A549 (cell line): ENCODE results near the gene FAM3A. TPM values are rescaled to one million over a fixed set of nuclear protein-coding genes. Genes with fewer than 3 reads are reported as not detected.

Source experiments
- ATAC-seq, 2 experiments: fragments of 200-7000 bp in 1 of 2; fragments of >200 bp in 1 of 2; cut with Nextera tagmentation in 1 of 2; cut with Tn5 transposase in 1 of 2; 3 replicates each; pipeline versions ENCODE4 v1.8.0 to v1.9.1; 2018 to 2020; ENCODE audit warnings: mild to moderate bottlenecking in 1 of 2, moderate library complexity in 1 of 2
- CTCF ChIA-PET: fragments of 300-600 bp; sonication (Branson Sonifier 250); formaldehyde crosslinking; extraction: SDS; loops from one replicate; lab custom pipeline; 2021; ENCODE audit warnings: antibody characterized with exemption, inconsistent platforms; lab: Yijun Ruan, JAX
- POLR2A ChIA-PET: fragments of 350-600 bp; formaldehyde crosslinking; extraction: SDS; loops from one replicate; lab custom pipeline; 2021; ENCODE audit warnings: antibody characterized with exemption, inconsistent platforms; lab: Yijun Ruan, JAX
- DNase-seq, 2 experiments: peaks; one replicate each; pipeline versions ENCODE4 v3.0.0 to v3.0.0-alpha.2; 2011 to 2016; ENCODE audit warnings: low read depth in 1 of 2, low spot score in 1 of 2
- FAIRE-seq: peaks from 2 replicates; lab custom pipeline; 2011; peaks lifted over from hg19 to GRCh38; lab: Jason Lieb, UNC
- H3K27ac ChIP-seq, 2 experiments: fragments of >200 bp; sonication (Bioruptor Twin); formaldehyde crosslinking; 3 replicates each; pipeline ENCODE4 v1.5.1; 2016 to 2017
- H3K4me1 ChIP-seq: fragments of >200 bp; sonication (Bioruptor Twin); formaldehyde crosslinking; 3 replicates; pipeline ENCODE4 v1.6.1; 2016
- H3K4me2 ChIP-seq: fragments of >200 bp; sonication (Bioruptor Twin); formaldehyde crosslinking; 3 replicates; pipeline ENCODE4 v1.6.1; 2016
- H3K4me3 ChIP-seq: fragments of >200 bp; sonication (Bioruptor Twin); formaldehyde crosslinking; 3 replicates; pipeline ENCODE4 v1.5.1; 2016
- H3K9me3 ChIP-seq: fragments of >200 bp; sonication (Bioruptor Twin); formaldehyde crosslinking; 3 replicates; pipeline ENCODE4 v1.6.1; 2016
- CBX2 ChIP-seq: fragments of 200-600 bp; sonication (generic); IDR thresholded peaks from 2 replicates; pipeline ENCODE4 v1.6.1; 2016; ENCODE audit warnings: low read depth, mild to moderate bottlenecking, borderline replicate concordance
- CHD4 ChIP-seq: fragments of 200-600 bp; sonication (generic); IDR thresholded peaks from 2 replicates; pipeline ENCODE4 v1.6.1; 2016; ENCODE audit warnings: antibody characterized with exemption, mild to moderate bottlenecking, borderline replicate concordance
- EHMT2 ChIP-seq: fragments of 200-600 bp; sonication (generic); IDR thresholded peaks from 2 replicates; pipeline ENCODE4 v1.6.1; 2016; ENCODE audit warnings: antibody characterized with exemption, low read depth, mild to moderate bottlenecking, moderate library complexity
- EP300 ChIP-seq, 2 experiments: fragments of >200 bp; sonication (Bioruptor Twin); formaldehyde crosslinking; IDR thresholded peaks; 2 replicates in 1 of 2; 3 replicates in 1 of 2; pipeline ENCODE4 v1.6.1; 2016 to 2017
- FOXS1 ChIP-seq: fragments of 250-450 bp; sonication (Bioruptor Pico); IDR thresholded peaks from 2 replicates; pipeline ENCODE4 v1.5.0; 2020; ENCODE audit warnings: mild to moderate bottlenecking, moderate library complexity
- JUNB ChIP-seq: fragments of >200 bp; sonication (Bioruptor Twin); formaldehyde crosslinking; IDR thresholded peaks from 2 replicates; pipeline ENCODE4 v1.6.1; 2016
- NFE2L2 ChIP-seq: fragments of 150-350 bp; conservative IDR thresholded peaks from 2 replicates; pipeline ENCODE4 v1.6.1; 2014; ENCODE audit warnings: low read length
- NR3C1 ChIP-seq: fragments of >200 bp; sonication (Bioruptor Twin); formaldehyde crosslinking; IDR thresholded peaks from 3 replicates; pipeline ENCODE4 v1.6.1; 2017
- PHF8 ChIP-seq: fragments of 200-600 bp; sonication (generic); IDR thresholded peaks from 2 replicates; pipeline ENCODE4 v1.6.1; 2016; ENCODE audit warnings: low read depth, mild to moderate bottlenecking, antibody characterized with exemption, moderate library complexity, borderline replicate concordance
- RAD21 ChIP-seq, 2 experiments: fragments of >200 bp in 1 of 2; sonication (Bioruptor Twin) in 1 of 2; formaldehyde crosslinking in 1 of 2; IDR thresholded peaks in 1 of 2; conservative IDR thresholded peaks in 1 of 2; 2 replicates in 1 of 2; 3 replicates in 1 of 2; pipeline ENCODE4 v1.6.1; 2012 to 2018; ENCODE audit warnings: inconsistent platforms in 1 of 2
- RARB ChIP-seq: fragments of 250-450 bp; sonication (Bioruptor Pico); IDR thresholded peaks from 2 replicates; pipeline ENCODE4 v1.8.0; 2021; ENCODE audit warnings: mild to moderate bottlenecking, moderate library complexity
- RFX5 ChIP-seq: fragments of 450-650 bp; IDR thresholded peaks from 2 replicates; pipeline ENCODE4 v1.7.1; 2014; ENCODE audit warnings: antibody characterized with exemption, mild to moderate bottlenecking, moderate library complexity
- TFCP2L1 ChIP-seq: fragments of 250-450 bp; sonication (Bioruptor Pico); IDR thresholded peaks from 2 replicates; pipeline ENCODE4 v1.5.0; 2021; ENCODE audit warnings: mild to moderate bottlenecking
- ZC3H11A ChIP-seq: fragments of 450-650 bp; IDR thresholded peaks from 2 replicates; pipeline ENCODE4 v1.6.1; 2014; ENCODE audit warnings: antibody characterized with exemption, mild to moderate bottlenecking
- WGBS: methylation state at CpG from one replicate; pipeline ENCODE4 v1.1.6; 2017; ENCODE audit errors: missing lambda C conversion rate; 5-methylcytosine and 5-hydroxymethylcytosine counted together
- polyA plus RNA-seq, 4 experiments: library from polyadenylated mRNA; depleted of rRNA in 3 of 4; stranded (reverse); fragments of >200 nt; fragmentation: RNase III in 1 of 4; extraction: RNeasy Plus Mini Kit Qiagen cat#74134 plus additional on column Dnase treatment in 1 of 4; gene quantifications; 2 replicates in 3 of 4; 3 replicates in 1 of 4; pipeline ENCODE4 v1.2.3, GENCODE V29; 2011 to 2017
- TF ChIP-seq, protein P1 (sequence below): fragments of >200 bp; sonication (Bioruptor Twin); formaldehyde crosslinking; IDR thresholded peaks from 3 replicates; pipeline ENCODE4 v1.6.1; 2016
- TF ChIP-seq, protein P2 (sequence below): fragments of 150-350 bp; IDR thresholded peaks from 2 replicates; pipeline ENCODE4 v1.6.1; 2014; ENCODE audit warnings: low read depth, mild to moderate bottlenecking, low read length
- TF ChIP-seq, protein P3 (sequence below): fragments of >200 bp; sonication (Bioruptor Twin); formaldehyde crosslinking; IDR thresholded peaks from 3 replicates; pipeline ENCODE4 v1.5.1; 2016
- TF ChIP-seq, protein P4 (sequence below): fragments of 250-450 bp; sonication (Bioruptor Pico); IDR thresholded peaks from 2 replicates; pipeline ENCODE4 v1.5.0; 2020; ENCODE audit warnings: low read depth, mild to moderate bottlenecking, moderate library complexity

Gene FAM3A
- polyA plus RNA-seq, 2 of the 4 experiments (the other 2 are of a cell fraction), result 21.7 to 36.7 TPM

DNA sequence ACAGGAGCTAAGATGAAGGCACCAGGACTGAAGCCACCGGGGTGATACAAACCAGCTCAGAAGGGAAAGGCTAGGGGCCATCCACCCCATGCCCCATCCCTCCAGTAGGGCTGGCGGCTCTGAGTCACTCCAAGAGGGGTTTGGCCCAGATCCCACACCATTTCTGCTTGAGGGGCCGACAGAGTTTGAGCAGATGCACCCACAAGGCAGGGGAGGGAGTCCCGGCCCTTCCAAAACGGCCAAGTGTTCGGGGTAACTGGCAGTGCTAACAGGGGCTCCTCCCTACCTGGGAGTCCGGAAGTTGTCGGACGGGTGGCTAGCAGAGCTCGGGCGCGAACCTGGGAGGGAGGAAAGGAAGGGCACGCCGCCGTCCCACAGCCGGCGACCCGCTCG is 26.0 kb downstream of the FAM3A start:
- peak; percentile 22 to 31 for DNase-seq
- Histone ChIP-seq H3K4me1 (peaks cover 21% of the 10 kb centered on the region; the same call in 2 of the 3 replicates), H3K4me2 (peak overlapping the region; percentile 80), H3K4me3 (peak overlapping the region; percentile 74), H3K9me3 (no peaks in the 10 kb centered on the region), H3K27ac (peak overlapping the region; percentile 88 to 96)
- peak; percentile 24 to 33 for ATAC-seq
- ChIA-PET CTCF (interaction anchor here (0.8 to 2.4 kb wide), 8 partner anchors 9 to 117 kb away, joined by 3 to 13 read pairs (median 4); no protein-coding TSS in a partner anchor), POLR2A (interaction anchor here (0.6 to 2.6 kb wide), 12 partner anchors 9 to 92 kb away, joined by 3 to 8 read pairs (median 4); partner anchors contain the start of genes FAM3A, LAGE3, PLXNA3 and RPL10)
- TF ChIP-seq NR3C1 (no peak), FOXS1 (CRISPR knock-in tag) (no peak), RAD21 (conservative IDR thresholded peaks at IDR 0.05 in 1 of 2, IDR thresholded peaks at IDR 0.05 in 1 of 2) (no peak), PHF8 (no peak)
- TF ChIP-seq, protein P1, sequence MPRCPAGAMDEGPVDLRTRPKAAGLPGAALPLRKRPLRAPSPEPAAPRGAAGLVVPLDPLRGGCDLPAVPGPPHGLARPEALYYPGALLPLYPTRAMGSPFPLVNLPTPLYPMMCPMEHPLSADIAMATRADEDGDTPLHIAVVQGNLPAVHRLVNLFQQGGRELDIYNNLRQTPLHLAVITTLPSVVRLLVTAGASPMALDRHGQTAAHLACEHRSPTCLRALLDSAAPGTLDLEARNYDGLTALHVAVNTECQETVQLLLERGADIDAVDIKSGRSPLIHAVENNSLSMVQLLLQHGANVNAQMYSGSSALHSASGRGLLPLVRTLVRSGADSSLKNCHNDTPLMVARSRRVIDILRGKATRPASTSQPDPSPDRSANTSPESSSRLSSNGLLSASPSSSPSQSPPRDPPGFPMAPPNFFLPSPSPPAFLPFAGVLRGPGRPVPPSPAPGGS, result no peak
- WGBS, result 4% methylated on average over 13 of the region's 19 CpGs
- FAIRE-seq, result no peak

DNA sequence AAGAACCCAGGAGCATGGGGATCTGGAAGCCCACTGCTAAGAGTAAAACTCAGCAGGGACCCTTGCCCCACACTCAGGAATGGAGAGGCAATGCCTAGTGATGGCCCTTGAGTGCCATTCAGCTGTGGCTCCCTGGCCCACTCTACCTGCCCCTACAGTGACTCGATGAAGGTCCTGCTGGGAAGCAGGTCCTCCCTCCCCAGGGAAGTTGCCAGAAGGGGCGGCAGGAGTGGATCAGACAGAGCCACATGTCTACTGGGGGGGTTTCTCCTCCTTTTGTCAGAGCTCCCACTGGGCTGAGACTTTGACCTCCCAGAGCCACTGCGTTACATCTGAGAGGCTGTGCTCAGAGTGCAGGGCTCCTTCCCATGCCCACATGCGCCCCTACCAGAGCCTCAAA is 26.9 kb downstream of the FAM3A start:
- ChIA-PET CTCF (interaction anchor here (0.5 to 2.4 kb wide), 7 partner anchors 9 to 116 kb away, joined by 3 to 13 read pairs (median 4); no protein-coding TSS in a partner anchor), POLR2A (interaction anchor here (1.0 to 2.6 kb wide), 2 partner anchors 11 to 27 kb away, joined by 3 to 8 read pairs; partner anchors contain the start of genes FAM3A and LAGE3)
- Histone ChIP-seq H3K4me2 (peak overlapping the region; percentile 80), H3K9me3 (no peaks in the 10 kb centered on the region), H3K27ac (peak overlapping the region in 1 of 2 experiments; percentile 8; a peak in 1 of 6 replicates), H3K4me3 (no peak overlapping the region; the same call in 2 of the 3 replicates), H3K4me1 (peaks cover 29% of the 10 kb centered on the region)
- 92% methylated on average over 4 of the region's 4 CpGs for WGBS
- no peak for DNase-seq
- TF ChIP-seq EP300 (IDR thresholded peaks at IDR 0.05), result no peak
- TF ChIP-seq, protein P2, sequence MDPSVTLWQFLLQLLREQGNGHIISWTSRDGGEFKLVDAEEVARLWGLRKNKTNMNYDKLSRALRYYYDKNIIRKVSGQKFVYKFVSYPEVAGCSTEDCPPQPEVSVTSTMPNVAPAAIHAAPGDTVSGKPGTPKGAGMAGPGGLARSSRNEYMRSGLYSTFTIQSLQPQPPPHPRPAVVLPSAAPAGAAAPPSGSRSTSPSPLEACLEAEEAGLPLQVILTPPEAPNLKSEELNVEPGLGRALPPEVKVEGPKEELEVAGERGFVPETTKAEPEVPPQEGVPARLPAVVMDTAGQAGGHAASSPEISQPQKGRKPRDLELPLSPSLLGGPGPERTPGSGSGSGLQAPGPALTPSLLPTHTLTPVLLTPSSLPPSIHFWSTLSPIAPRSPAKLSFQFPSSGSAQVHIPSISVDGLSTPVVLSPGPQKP, result no peak
- no peak for TF ChIP-seq CHD4
- TF ChIP-seq CBX2, result no peak
- no peak for ATAC-seq
- FAIRE-seq, result no peak

DNA sequence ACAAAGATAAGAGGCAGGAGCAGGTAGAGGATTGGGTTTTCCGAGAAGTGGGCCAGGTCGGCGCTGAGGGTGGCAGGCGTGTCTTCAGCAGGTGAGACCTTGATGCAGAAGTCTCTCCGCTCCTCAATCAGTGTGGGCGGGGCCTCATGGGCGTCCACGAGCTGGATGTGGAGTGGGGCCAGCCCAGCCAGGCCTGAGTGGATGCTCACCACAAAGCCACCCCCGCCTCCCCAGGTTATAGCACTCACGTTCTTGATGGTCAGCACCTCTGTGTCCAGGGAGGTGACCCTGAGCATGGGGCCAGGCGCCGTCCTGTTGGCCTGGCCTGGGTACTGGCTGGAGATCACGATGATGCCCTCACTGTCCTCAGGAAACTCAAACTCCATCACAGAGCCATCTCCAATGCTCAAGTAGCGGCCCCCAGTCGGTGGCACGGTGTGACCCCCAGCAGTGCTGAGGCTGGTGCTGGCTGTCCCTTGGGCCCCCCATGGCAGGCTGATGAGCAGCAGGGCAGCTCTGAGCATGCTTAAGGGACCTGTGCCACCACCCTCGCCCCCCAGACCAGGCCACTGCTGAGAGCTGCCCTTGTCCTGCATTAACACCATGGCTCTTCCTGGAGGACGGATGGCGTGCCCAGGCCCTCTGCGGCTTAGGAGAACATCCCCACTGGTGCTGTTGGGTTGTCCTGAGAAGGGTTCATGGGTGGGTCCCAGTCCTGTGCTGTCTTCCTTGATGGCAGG is 27.5 kb downstream of the FAM3A start:
- Histone ChIP-seq H3K4me2 (no peak overlapping the region), H3K4me3 (no peak overlapping the region)
- CTCF ChIA-PET, result interaction anchor here (1.0 to 2.4 kb wide), 3 partner anchors 38 to 115 kb away, joined by 3 to 13 read pairs (median 4); no protein-coding TSS in a partner anchor
- no peak for TF ChIP-seq NFE2L2
- TF ChIP-seq, all 56 proteins: peak for 0
- WGBS, result 95% methylated on average over 14 of the region's 20 CpGs
- Histone ChIP-seq H3K27ac (no peak overlapping the region), H3K9me3 (no peaks in the 10 kb centered on the region), H3K4me1 (peaks cover 30% of the 10 kb centered on the region)
- POLR2A ChIA-PET, result interaction anchor here (1.0 kb wide), 1 partner anchor 28 kb away, joined by 3 read pairs; the partner anchor contains the start of gene FAM3A
- no peak for ATAC-seq
- no peak for FAIRE-seq
- no peak for DNase-seq

DNA sequence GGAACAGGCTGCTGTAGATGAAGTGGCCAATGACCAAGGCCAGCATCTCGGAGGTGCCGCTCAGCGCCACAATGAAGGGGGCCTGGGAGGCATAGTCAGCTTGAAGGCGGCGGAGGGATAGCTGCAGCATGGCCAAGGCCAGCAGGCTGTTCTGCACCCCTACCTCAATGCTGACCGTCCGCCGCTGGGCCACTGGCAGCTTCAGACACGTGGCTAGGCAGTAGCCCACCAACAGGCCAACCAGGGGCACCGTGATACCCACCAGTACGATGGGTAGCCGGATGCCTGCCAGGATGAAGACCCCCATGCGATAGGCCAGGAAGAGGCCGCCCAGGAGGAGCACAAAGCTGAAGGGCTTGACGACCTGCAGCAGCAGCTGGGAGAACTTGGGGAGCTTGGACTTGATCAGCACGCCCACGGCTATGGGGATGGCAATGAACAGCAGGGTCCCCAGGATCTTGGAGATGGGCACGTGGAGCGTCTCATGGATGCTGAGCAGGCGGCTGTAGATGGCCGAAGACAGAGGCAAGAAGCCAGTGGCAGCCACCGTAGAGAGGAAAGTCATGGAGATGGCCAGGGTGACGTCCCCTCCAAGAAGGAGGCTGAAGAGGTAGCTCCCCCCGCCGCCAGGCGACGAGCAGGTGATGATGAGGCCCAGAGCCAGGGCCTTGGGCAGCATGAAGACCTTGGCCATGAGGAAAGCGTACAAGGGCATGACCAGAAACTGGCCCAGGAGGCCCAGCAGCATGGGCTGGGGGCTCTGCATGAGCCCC is 28.3 kb downstream of the FAM3A start:
- no peaks in the 10 kb centered on the region for H3K9me3 ChIP-seq
- CTCF ChIA-PET, result interaction anchor here (0.7 to 1.4 kb wide), 4 partner anchors 11 to 114 kb away, joined by 3 to 5 read pairs (median 4); partner anchors contain the start of gene RPL10
- H3K4me3 ChIP-seq, result no peak overlapping the region
- DNase-seq (no peak), FAIRE-seq (no peak), ATAC-seq (no peak)
- H3K4me1 ChIP-seq, result peaks cover 30% of the 10 kb centered on the region
- POLR2A ChIA-PET, result no interaction called here
- peak overlapping the region; percentile 98 for H3K4me2 ChIP-seq
- peak overlapping the region in 1 of 2 experiments; percentile 98; a peak in 4 of 6 replicates for H3K27ac ChIP-seq
- 96% methylated on average over 16 of the region's 28 CpGs for WGBS
- TF ChIP-seq ZC3H11A (no peak), EP300 (IDR thresholded peaks at IDR 0.05) (no peak), JUNB (no peak), RARB (no peak), EHMT2 (no peak), RFX5 (no peak), TFCP2L1 (CRISPR knock-in tag) (no peak), NFE2L2 (no peak)
- TF ChIP-seq, protein P3, sequence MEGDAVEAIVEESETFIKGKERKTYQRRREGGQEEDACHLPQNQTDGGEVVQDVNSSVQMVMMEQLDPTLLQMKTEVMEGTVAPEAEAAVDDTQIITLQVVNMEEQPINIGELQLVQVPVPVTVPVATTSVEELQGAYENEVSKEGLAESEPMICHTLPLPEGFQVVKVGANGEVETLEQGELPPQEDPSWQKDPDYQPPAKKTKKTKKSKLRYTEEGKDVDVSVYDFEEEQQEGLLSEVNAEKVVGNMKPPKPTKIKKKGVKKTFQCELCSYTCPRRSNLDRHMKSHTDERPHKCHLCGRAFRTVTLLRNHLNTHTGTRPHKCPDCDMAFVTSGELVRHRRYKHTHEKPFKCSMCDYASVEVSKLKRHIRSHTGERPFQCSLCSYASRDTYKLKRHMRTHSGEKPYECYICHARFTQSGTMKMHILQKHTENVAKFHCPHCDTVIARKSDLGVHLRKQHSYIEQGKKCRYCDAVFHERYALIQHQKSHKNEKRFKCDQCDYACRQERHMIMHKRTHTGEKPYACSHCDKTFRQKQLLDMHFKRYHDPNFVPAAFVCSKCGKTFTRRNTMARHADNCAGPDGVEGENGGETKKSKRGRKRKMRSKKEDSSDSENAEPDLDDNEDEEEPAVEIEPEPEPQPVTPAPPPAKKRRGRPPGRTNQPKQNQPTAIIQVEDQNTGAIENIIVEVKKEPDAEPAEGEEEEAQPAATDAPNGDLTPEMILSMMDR, result no peak
- TF ChIP-seq, protein P1, result no peak
- TF ChIP-seq, protein P4, sequence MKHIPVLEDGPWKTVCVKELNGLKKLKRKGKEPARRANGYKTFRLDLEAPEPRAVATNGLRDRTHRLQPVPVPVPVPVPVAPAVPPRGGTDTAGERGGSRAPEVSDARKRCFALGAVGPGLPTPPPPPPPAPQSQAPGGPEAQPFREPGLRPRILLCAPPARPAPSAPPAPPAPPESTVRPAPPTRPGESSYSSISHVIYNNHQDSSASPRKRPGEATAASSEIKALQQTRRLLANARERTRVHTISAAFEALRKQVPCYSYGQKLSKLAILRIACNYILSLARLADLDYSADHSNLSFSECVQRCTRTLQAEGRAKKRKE (CRISPR knock-in tag), result no peak
